B cell (primary cell): Measurements from ENCODE around the gene DNAI1. TPM values are rescaled to one million over a fixed set of nuclear protein-coding genes. Genes with fewer than 3 reads are reported as not detected.

Experiments used
- ATAC-seq: fragments of 200-7000 bp; cut with Tn5 transposase; one replicate; pipeline ENCODE4 v1.10.0; 2021; ENCODE audit warnings: low read depth, mild to moderate bottlenecking, moderate number of reproducible peaks, moderate library complexity
- CTCF ChIA-PET: fragments of 350-600 bp; sonication (Branson Sonifier 250); formaldehyde crosslinking; loops from one replicate; lab custom pipeline; 2021; ENCODE audit warnings: antibody characterized with exemption, inconsistent platforms; lab: Charles Lee
- POLR2A ChIA-PET: fragments of 350-600 bp; sonication (Branson Sonifier 250); formaldehyde crosslinking; loops from one replicate; lab custom pipeline; 2021; ENCODE audit warnings: antibody characterized with exemption; lab: Charles Lee
- DNase-seq: peaks from one replicate; pipeline ENCODE4 v3.0.0; 2013
- H2AFZ ChIP-seq: 2 replicates; pipeline ENCODE4 v1.6.1; 2012; ENCODE audit warnings: mild to moderate bottlenecking, low read depth, low read length; ENCODE audit not compliant: insufficient read depth, poor library complexity, severe bottlenecking
- H3K27ac ChIP-seq, 2 donors: 1 replicate in 1 of 2; 2 replicates in 1 of 2; pipeline ENCODE4 v1.5.1; 2012 to 2013; ENCODE audit warnings: low read length in 2 of 2, mild to moderate bottlenecking in 2 of 2, moderate library complexity in 1 of 2
- H3K27me3 ChIP-seq, 4 experiments: fragments of 200-600 bp in 1 of 4; sonication (generic) in 1 of 4; replicated peaks in 1 of 4; 1 replicate in 2 of 4; 2 replicates in 2 of 4; pipeline versions ENCODE4 v1.6.1 to v1.7.0; 2013 to 2016; ENCODE audit warnings: low read length in 3 of 4, mild to moderate bottlenecking in 2 of 4, mixed read lengths in 1 of 4, moderate library complexity in 1 of 4; ENCODE audit not compliant: insufficient read depth in 4 of 4, control insufficient read depth in 3 of 4; ENCODE audit errors: control extremely low read depth in 1 of 4
- H3K36me3 ChIP-seq, 2 experiments: replicated peaks in 1 of 2; 1 replicate in 1 of 2; 2 replicates in 1 of 2; pipeline versions ENCODE4 v1.6.1 to v1.7.1; 2013; ENCODE audit warnings: low read length in 1 of 2; ENCODE audit not compliant: insufficient read depth in 2 of 2, control insufficient read depth in 1 of 2; ENCODE audit errors: control extremely low read depth in 1 of 2, extremely low read depth in 1 of 2
- H3K4me1 ChIP-seq, 2 donors: fragments of 200-600 bp in 1 of 2; sonication (generic) in 1 of 2; 1 replicate in 1 of 2; 2 replicates in 1 of 2; pipeline versions ENCODE4 v1.5.1 to v1.6.1; 2013 to 2017; ENCODE audit warnings: low read length in 2 of 2; ENCODE audit not compliant: control insufficient read depth in 2 of 2, insufficient read depth in 2 of 2
- H3K4me2 ChIP-seq: replicated peaks from 2 replicates; pipeline ENCODE3; 2012; ENCODE audit warnings: mild to moderate bottlenecking, low read depth, low read length; ENCODE audit not compliant: poor library complexity, severe bottlenecking
- H3K4me3 ChIP-seq, 5 experiments: fragments of 200-600 bp in 1 of 5; sonication (generic) in 1 of 5; 1 replicate in 3 of 5; 2 replicates in 2 of 5; pipeline versions ENCODE4 v1.5.1 to v1.7.0; 2011 to 2016; ENCODE audit warnings: low read length in 4 of 5, mild to moderate bottlenecking in 4 of 5, low read depth in 2 of 5, control low read depth in 1 of 5, moderate library complexity in 1 of 5; ENCODE audit not compliant: insufficient read depth in 1 of 5; ENCODE audit errors: control extremely low read depth in 1 of 5, extremely low read depth in 1 of 5
- H3K79me2 ChIP-seq: fragments of 200-600 bp; sonication (generic); one replicate; pipeline ENCODE4 v1.6.0; 2016; ENCODE audit warnings: low read length; ENCODE audit not compliant: control insufficient read depth, insufficient read depth
- H3K9ac ChIP-seq: fragments of 200-600 bp; sonication (generic); 2 replicates; pipeline ENCODE4 v1.6.1; 2017; ENCODE audit warnings: mild to moderate bottlenecking, low read length, moderate library complexity
- H3K9me3 ChIP-seq, 3 donors: one replicate each; pipeline versions ENCODE4 v1.6.1 to v1.7.1; 2013; ENCODE audit warnings: low read length in 2 of 3; ENCODE audit not compliant: control insufficient read depth in 2 of 3, insufficient read depth in 1 of 3; ENCODE audit errors: control extremely low read depth in 1 of 3
- H4K20me1 ChIP-seq: 2 replicates; pipeline ENCODE4 v1.6.0; 2012; ENCODE audit warnings: mild to moderate bottlenecking, low read length; ENCODE audit not compliant: insufficient read depth, control insufficient read depth, poor library complexity, severe bottlenecking
- H3K27ac Mint-ChIP-seq: one replicate; pipeline ENCODE4 v1.8.0; 2021; ENCODE audit warnings: mixed read lengths
- H3K27me3 Mint-ChIP-seq: one replicate; pipeline ENCODE4 v1.8.0; 2021; ENCODE audit warnings: mixed read lengths
- H3K4me1 Mint-ChIP-seq: one replicate; pipeline ENCODE4 v1.8.0; 2021; ENCODE audit warnings: mixed read lengths
- H3K4me3 Mint-ChIP-seq: one replicate; pipeline ENCODE4 v1.8.0; 2021; ENCODE audit warnings: mixed read lengths
- H3K9me3 Mint-ChIP-seq: one replicate; pipeline ENCODE4 v1.8.0; 2022; ENCODE audit warnings: mixed read lengths; ENCODE audit not compliant: insufficient read depth
- EZH2 ChIP-seq: IDR thresholded peaks from 2 replicates; pipeline ENCODE4 v1.6.1; 2012; ENCODE audit warnings: borderline replicate concordance, low read depth, mild to moderate bottlenecking, moderate library complexity, low read length; ENCODE audit not compliant: insufficient read depth, poor library complexity, severe bottlenecking
- WGBS: methylation state at CpG from one replicate; pipeline ENCODE4 v1.1.5; 2013; ENCODE audit warnings: missing lambda C conversion rate; ENCODE audit not compliant: insufficient coverage; 5-methylcytosine and 5-hydroxymethylcytosine counted together
- intact Hi-C: fragments of 100-400 bp; cut with micrococcal nuclease; formaldehyde crosslinking; loops from one replicate; pipeline ENCODE4 v1.10.0; 2022
- polyA plus RNA-seq: library from polyadenylated mRNA; depleted of rRNA; stranded (reverse); fragments of >200 nt; gene quantifications from 2 replicates; pipeline ENCODE4 v1.2.3, GENCODE V29; 2012
- total RNA-seq, 2 donors: library from RNA; stranded (reverse); fragments of 120-200 nt in 1 of 2; gene quantifications; 1 replicate in 1 of 2; 2 replicates in 1 of 2; pipeline versions ENCODE4 v1.2.3 to v1.2.4, GENCODE V29; 2013 to 2022
- TF ChIP-seq, protein P1 (sequence below): fragments of 200-600 bp; IDR thresholded peaks from one replicate; pipeline ENCODE4 v1.8.0; 2022; ENCODE audit warnings: antibody characterized with exemption, mild to moderate bottlenecking

DNAI1 gene
- total and polyA plus RNA-seq, 2 donors (not counting 1 experiment from before 2014, with no cell fraction given): not detected

DNA sequence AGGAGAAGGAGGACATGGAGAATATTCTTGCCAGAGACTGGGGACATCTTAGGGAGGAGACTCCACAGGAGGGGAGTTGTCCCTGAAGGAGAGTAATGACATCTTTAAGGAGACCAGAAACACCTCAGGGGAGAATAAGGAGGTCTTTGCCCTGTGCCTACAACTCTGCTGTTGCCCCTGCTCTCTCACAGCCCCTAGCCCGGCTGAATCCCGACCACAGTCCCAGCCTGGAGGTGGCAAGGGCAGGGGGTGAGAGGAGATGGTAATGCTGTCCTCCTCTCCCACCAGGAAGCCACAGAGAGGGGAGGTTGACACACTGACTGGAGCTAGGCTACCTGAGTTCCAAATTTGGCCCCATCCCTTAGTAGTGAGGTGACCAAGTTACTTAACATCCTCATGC is 94.4 kb downstream of the DNAI1 start:
- Mint-ChIP-seq H3K27ac (no peak overlapping the region), H3K27me3 (peaks cover 36% of the 10 kb centered on the region), H3K9me3 (no peaks in the 10 kb centered on the region), H3K4me1 (no peaks in the 10 kb centered on the region), H3K4me3 (no peak overlapping the region)
- no peak overlapping the region for H3K9ac ChIP-seq
- no peaks in the 10 kb centered on the region for H3K79me2 ChIP-seq
- WGBS: no CpG with 5 or more reads among the region's 2 CpGs
- H3K27ac ChIP-seq: no peak overlapping the region
- CTCF ChIA-PET: no interaction called here
- H3K27me3 ChIP-seq: peaks cover 0 to 8% (median 2%) of the 10 kb centered on the region in 4 experiments
- no peak for TF ChIP-seq EZH2
- intact Hi-C loops: no loop called here
- H3K4me3 ChIP-seq: no peak overlapping the region
- no peaks in the 10 kb centered on the region for H4K20me1 ChIP-seq
- H3K9me3 ChIP-seq: peaks cover 0 to 6% (median 0%) of the 10 kb centered on the region in 3 donors
- DNase-seq (no peak), ATAC-seq (no peak)
- no peaks in the 10 kb centered on the region for H3K36me3 ChIP-seq
- H3K4me1 ChIP-seq: no peaks in the 10 kb centered on the region
- H2AFZ ChIP-seq: no peak overlapping the region
- H3K4me2 ChIP-seq: no peak overlapping the region
- POLR2A ChIA-PET: no interaction called here

DNA sequence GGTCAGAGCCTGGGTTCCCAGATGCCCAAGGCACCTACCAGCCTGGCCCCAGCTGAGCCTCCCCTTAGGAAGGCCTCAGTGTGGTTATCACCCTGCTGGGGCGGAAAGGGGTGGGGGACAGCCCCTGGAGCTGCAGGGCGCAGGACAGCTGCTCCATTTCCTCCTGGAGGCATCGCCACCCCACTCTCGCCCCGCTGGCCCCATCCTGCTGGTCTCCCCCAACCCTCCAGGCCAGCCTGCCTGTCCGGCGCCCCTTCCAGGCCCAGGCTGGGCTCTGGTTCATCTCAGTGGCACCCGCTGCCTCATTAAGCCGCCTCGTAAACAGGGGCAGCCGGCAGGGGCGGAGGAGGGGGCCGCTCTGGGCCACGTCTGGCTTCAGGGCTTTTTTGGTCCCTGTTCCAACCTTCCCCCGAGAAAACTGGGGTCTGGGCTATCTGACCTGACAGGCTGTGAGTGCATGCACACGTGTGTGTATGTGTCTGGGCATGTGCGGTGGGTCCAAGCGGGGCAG is 95.0 kb downstream of the DNAI1 start:
- Histone ChIP-seq H3K79me2 (no peaks in the 10 kb centered on the region), H3K36me3 (no peaks in the 10 kb centered on the region), H3K27me3 (peaks cover 0 to 6% (median 2%) of the 10 kb centered on the region in 4 experiments), H3K9me3 (peaks cover 0 to 6% (median 0%) of the 10 kb centered on the region in 3 donors), H4K20me1 (no peaks in the 10 kb centered on the region), H3K4me2 (no peak overlapping the region), H3K9ac (no peak overlapping the region), H2AFZ (no peak overlapping the region), H3K27ac (no peak overlapping the region), H3K4me3 (no peak overlapping the region), H3K4me1 (no peaks in the 10 kb centered on the region)
- CTCF ChIA-PET: no interaction called here
- no peak overlapping the region for H3K27ac Mint-ChIP-seq
- H3K27me3 Mint-ChIP-seq: peaks cover 34% of the 10 kb centered on the region
- WGBS: 75% methylated on average over 18 of the region's 18 CpGs
- POLR2A ChIA-PET: no interaction called here
- DNase-seq (no peak), ATAC-seq (no peak)
- intact Hi-C loops: no loop called here
- TF ChIP-seq EZH2: no peak
- TF ChIP-seq, protein P1, sequence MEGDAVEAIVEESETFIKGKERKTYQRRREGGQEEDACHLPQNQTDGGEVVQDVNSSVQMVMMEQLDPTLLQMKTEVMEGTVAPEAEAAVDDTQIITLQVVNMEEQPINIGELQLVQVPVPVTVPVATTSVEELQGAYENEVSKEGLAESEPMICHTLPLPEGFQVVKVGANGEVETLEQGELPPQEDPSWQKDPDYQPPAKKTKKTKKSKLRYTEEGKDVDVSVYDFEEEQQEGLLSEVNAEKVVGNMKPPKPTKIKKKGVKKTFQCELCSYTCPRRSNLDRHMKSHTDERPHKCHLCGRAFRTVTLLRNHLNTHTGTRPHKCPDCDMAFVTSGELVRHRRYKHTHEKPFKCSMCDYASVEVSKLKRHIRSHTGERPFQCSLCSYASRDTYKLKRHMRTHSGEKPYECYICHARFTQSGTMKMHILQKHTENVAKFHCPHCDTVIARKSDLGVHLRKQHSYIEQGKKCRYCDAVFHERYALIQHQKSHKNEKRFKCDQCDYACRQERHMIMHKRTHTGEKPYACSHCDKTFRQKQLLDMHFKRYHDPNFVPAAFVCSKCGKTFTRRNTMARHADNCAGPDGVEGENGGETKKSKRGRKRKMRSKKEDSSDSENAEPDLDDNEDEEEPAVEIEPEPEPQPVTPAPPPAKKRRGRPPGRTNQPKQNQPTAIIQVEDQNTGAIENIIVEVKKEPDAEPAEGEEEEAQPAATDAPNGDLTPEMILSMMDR: no peak
- no peaks in the 10 kb centered on the region for H3K4me1 Mint-ChIP-seq
- H3K4me3 Mint-ChIP-seq: no peak overlapping the region
- no peaks in the 10 kb centered on the region for H3K9me3 Mint-ChIP-seq
